GM12878 (cell line): ENCODE data around the gene ULBP2.

Source experiments
- EP300 ChIP-seq, 2 experiments: fragments of 150-350 bp in 1 of 2; IDR thresholded peaks; 2 replicates each; pipeline ENCODE4 v1.6.1; 2011 to 2012; ENCODE audit warnings: low read depth in 2 of 2, low read length in 2 of 2, borderline replicate concordance in 1 of 2, improper control_type of control experiment in 1 of 2, inconsistent platforms in 1 of 2; ENCODE audit not compliant: control insufficient read depth in 1 of 2
- EZH2 ChIP-seq: IDR thresholded peaks from 2 replicates; pipeline ENCODE4 v1.6.1; 2012; ENCODE audit warnings: low read depth, mild to moderate bottlenecking, control low read depth, inconsistent platforms, low read length, borderline replicate concordance; ENCODE audit not compliant: control insufficient read depth
- LARP7 ChIP-seq: fragments of 450-650 bp; IDR thresholded peaks from 2 replicates; pipeline ENCODE4 v1.6.1; 2017; ENCODE audit warnings: mild to moderate bottlenecking

DNA sequence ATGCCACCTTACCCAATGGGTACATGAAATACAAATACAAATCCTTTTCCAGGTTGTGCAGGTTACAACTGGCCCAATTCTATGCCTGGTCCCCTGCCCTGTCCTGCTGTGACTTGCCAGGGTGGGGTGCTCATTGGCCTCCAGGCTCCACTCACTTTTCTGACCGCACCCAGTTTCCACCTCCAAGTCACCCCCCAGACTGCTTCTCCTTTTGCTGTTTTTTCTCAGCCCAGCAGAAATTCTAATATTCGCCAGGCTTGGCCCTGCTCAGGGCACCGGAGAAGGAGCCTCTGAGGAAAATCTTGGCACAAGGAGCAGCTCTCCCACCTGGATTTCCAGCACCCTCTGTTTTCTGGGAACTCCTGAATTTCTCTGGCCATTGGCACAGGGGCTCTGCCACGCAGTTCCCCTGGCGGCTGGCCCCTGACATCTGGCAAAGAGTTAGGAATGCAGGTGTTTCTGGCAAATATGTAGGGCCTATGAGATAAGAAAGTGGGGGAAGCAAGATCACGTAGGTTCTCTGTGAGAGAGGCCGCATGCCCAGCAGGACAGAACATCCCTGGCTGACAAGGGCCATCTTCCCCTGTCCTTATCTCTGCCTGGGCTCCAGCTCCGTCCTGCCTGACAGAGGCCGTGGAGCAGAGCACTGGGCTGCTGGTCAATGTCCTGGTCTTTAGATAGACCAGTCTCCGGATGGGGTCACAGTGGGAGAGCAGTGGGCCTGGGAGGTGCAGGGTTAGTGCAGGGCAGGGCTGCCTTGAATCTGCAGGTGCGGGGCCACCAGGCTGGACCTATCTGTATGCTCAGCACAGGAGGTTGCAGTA, 41.0 kb upstream of the ULBP2 start:
- TF ChIP-seq LARP7 (no peak), EP300 (IDR thresholded peaks at IDR 0.05; ENCODE audit: borderline replicate concordance in 1 of 2, control insufficient read depth in 1 of 2, low read depth in 2 of 2, low read length in 2 of 2) (no peak), EZH2 (no peak)
